IPS-11a (cell line): Measurements from ENCODE around the gene ZNF226.
"Not testable (repeated sequence)": the region's sequence is repeated elsewhere in the genome, so short reads cannot be mapped to it uniquely, and the experiment has no call there.

Experiments used
- H3K4me3 ChIP-seq: one replicate; pipeline ENCODE4 v1.5.1; 2013; ENCODE audit warnings: low read depth, low read length, control low read depth

ZNF226 gene

GRCh38 chr19:44164673-44165512, at the start of gene ZNF226:
TSS of gene ZNF226 (plus strand) at chr19:44165100. CDS start at chr19:44170081, 4,981 bp downstream.
- H3K4me3 ChIP-seq: peak within 1 kb of the TSS; percentile 82

GRCh38 chr19:44121162-44121561, 43.7 kb upstream of the ZNF226 start:
- not testable (repeated sequence) for H3K4me3 ChIP-seq

GRCh38 chr19:44131955-44132354, 32.9 kb upstream of the ZNF226 start:
- H3K4me3 ChIP-seq: no peak overlapping the region

- H3K4me3 ChIP-seq: peak within 1 kb of the TSS; percentile 96
These were observed 23.5 kb upstream of the ZNF226 start, which contains the start of gene ZNF234 for GRCh38 chr19:44141191-44142058. TSS of gene ZNF234 (plus strand) at chr19:44141554. CDS start at chr19:44144633, 3,079 bp downstream.

GRCh38 chr19:44142059-44142433, 22.9 kb upstream of the ZNF226 start:
- H3K4me3 ChIP-seq: peak overlapping the region; percentile 96

GRCh38 chr19:44149776-44150175, 15.1 kb upstream of the ZNF226 start:
- no peak overlapping the region for H3K4me3 ChIP-seq

- no peak overlapping the region for H3K4me3 ChIP-seq
These were observed 13.4 kb upstream of the ZNF226 start for GRCh38 chr19:44151491-44151890.

GRCh38 chr19:44156475-44156874, 8.4 kb upstream of the ZNF226 start:
- H3K4me3 ChIP-seq: no peak overlapping the region

- no peak overlapping the region for H3K4me3 ChIP-seq
These were observed 1.1 kb upstream of the ZNF226 start for GRCh38 chr19:44163789-44164188.

- H3K4me3 ChIP-seq: peak overlapping the region; percentile 82
These were observed 600 bp upstream of the ZNF226 start for GRCh38 chr19:44164327-44164672.

GRCh38 chr19:44170660-44171059, 5.8 kb downstream of the ZNF226 start:
- H3K4me3 ChIP-seq: not testable (repeated sequence)

- no peak overlapping the region for H3K4me3 ChIP-seq
These were observed 11.7 kb downstream of the ZNF226 start for GRCh38 chr19:44176590-44176989.

GRCh38 chr19:44180968-44181367, 16.1 kb downstream of the ZNF226 start:
- no peak overlapping the region for H3K4me3 ChIP-seq

GRCh38 chr19:44182145-44182544, 17.2 kb downstream of the ZNF226 start:
- H3K4me3 ChIP-seq: no peak overlapping the region

- H3K4me3 ChIP-seq: no peak overlapping the region
These were observed 25.1 kb downstream of the ZNF226 start for GRCh38 chr19:44190020-44190419.

GRCh38 chr19:44192127-44192526, 27.2 kb downstream of the ZNF226 start:
- no peak overlapping the region for H3K4me3 ChIP-seq

- H3K4me3 ChIP-seq: no peak overlapping the region
These were observed 31.9 kb downstream of the ZNF226 start for GRCh38 chr19:44196772-44197171.

- H3K4me3 ChIP-seq: no peak overlapping the region
These were observed 37.6 kb downstream of the ZNF226 start for GRCh38 chr19:44202470-44202869.

GRCh38 chr19:44202974-44203373, 38.1 kb downstream of the ZNF226 start:
- H3K4me3 ChIP-seq: no peak overlapping the region

- H3K4me3 ChIP-seq: not testable (repeated sequence)
These were observed 39.0 kb downstream of the ZNF226 start for GRCh38 chr19:44203877-44204276.

GRCh38 chr19:44204772-44205171, 39.9 kb downstream of the ZNF226 start:
- H3K4me3 ChIP-seq: no peak overlapping the region
